AG08396 (cell line): ENCODE measurements around the gene ITPK1.

Experiments used
- DNase-seq: peaks from one replicate; pipeline ENCODE4 v3.0.0; 2012; ENCODE audit warnings: low spot score, mixed read lengths

Gene ITPK1

DNA sequence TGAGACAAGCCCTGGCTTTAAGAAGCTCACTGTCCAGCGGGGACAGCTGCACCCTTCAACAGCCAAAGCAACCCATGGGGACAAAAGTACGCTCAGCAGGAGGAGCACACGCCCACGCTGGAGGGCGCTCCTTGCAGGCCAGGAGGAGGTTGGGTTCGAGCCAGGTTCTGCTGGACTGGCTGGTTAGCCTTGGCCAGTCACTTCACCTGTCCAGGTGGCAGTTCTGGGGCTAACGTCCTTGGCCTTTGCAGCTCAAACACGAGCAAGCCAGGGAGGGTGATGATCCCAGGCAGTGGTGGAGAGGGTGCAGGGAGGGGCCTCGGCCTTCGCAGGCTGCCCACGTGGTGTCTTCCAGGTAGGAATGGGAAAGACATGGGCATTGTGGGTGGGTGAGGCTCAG, 179.6 kb downstream of the ITPK1 start:
- no peak for DNase-seq

DNA sequence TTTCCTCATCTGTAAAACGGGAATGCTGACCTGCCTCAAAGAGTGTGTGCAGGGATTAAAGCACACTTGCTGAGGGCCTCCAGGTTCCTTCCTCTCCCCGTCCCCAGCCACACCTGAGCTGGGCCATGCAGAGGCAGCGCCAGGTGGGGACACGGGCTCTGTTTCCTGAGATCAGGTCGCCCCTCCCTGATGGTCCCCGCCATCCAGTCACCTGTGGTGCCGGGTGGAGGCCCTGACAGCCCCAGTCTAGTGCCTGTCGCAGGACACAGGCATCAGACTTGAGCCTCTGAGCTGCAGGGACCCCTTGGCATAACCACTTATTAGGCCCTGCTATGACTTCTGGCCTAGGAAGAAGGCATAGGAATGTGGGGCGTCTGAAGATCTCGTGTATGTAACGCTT, 180.3 kb downstream of the ITPK1 start:
- DNase-seq: no peak

DNA sequence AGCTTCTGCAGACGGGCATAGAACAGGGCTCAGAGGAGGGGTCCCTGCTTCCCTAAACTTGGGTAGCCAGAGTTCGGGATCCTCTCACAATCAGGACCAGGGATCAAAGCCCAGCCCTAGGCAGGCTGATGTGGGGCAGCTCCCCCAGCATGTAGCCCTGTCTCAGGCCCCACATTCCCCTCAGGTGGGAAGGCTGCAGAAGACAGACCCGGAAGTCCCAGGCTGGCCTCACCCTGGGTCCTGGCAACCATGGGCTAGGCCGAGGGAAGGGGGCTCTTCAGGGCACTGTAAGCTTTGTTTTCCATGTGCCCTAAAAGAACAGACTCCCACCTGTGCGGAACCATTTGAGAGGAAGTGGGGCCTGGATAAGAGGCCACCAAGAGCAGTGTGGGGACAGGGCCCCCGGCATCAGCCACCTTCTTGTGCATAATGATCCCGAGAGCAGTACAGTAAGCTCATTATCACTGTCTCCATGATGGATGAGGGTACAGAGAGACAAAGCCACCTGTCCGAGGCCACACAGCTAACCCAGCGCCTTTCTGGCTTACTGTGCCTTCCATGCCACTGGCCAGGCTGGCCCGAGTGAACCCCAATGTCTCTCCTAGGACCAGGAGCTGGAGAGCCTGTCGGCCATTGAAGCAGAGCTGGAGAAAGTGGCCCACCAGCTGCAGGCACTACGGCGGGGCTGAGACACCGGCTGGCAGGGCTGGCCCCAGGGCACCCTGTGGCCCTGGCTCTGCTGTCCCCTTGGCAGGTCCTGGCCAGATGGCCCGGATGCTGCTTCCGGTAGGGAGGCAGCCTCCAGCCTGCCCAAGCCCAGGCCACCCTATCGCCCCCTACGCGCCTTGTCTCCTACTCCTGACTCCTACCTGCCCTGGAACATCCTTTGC, 181.3 kb downstream of the ITPK1 start:
- no peak for DNase-seq

DNA sequence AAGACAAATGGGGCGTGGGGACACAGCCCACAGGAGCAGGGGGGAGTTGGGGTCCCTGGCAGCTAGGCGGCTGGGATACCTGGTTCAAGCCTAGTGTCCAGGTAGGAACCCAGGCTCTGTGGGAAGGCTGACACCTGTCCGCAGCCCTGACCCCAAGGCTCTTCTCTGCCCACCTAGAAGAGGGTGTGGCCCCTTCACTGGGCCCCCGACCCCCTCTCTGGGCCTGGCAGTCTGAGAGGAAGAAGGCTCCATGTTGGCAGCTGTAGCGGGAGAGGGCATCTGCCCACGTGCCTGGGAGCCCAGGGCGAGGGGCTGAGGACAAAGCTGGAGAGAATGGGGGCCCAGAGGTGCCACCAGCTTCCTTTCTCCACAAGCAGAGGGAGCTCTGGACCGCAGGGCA, 182.2 kb downstream of the ITPK1 start:
- DNase-seq: no peak

DNA sequence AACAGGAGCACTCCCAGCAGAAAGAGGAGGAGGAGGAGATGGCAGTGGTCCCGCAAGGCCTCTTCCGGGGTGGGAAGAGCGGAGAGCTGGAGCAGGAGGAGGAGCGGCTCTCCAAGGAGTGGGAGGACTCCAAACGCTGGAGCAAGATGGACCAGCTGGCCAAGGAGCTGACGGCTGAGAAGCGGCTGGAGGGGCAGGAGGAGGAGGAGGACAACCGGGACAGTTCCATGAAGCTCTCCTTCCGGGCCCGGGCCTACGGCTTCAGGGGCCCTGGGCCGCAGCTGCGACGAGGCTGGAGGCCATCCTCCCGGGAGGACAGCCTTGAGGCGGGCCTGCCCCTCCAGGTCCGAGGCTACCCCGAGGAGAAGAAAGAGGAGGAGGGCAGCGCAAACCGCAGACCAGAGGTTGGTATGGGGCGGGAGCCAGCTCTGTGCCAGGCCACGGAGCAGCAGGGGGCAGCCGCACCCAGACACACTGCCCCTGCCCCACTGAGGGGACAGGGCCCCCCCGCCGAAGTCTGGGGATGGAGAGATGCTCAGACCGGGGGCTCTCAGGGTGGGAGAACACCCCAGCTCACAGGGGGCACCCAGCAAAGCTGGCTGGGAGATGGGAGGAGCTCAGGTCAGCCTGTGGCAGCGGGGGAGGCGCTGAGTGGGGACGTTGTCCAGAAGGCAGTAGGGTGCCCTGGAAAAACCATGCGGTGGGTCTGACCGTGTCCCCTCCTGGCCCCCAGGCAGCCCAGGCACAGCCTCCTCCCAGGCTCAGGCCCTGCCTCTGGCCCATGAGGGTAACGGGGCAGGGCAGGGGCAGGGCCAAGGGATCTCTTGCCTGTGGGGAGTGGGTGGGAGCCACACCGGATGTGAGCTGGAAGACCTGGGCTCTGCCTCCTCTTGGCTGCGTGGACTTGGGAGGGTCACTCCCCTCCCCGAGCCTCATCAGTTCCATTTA, 183.0 kb downstream of the ITPK1 start:
- DNase-seq: no peak

DNA sequence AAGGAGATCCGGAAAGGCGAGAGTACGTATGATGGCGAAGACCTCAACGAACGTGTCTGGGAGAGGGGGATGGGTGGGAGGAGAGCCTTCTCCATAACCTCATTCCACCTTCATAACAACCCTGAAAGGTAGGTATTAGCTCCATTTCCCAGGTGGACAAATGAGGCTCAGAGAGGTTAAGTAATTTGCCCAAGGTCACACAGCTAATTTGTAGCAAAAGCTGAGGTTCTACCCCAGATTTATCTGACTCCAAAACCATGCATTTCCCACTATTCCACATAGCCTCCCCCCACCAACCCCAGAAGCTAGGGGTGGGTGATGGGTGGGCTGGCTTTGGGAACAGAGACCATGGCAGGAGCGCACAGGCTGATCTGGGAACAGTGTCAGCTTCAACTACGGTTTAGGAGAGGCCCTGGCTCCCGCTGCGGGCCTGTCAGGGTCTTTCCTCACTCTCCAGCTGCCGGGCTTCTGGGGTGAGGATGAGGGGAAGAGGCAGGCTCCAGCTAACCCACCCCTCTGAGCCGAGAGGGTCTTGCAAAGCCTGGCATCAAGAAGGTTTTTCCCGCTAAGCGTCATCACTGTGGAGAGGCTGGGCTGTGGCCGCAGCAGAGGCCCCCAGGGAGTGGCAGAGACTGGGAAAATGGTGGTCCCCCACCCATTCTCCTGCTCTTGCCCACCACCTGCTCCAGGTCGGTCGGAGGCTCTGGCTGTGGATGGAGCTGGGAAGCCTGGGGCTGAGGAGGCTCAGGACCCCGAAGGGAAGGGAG, 183.9 kb downstream of the ITPK1 start:
- DNase-seq: no peak

DNA sequence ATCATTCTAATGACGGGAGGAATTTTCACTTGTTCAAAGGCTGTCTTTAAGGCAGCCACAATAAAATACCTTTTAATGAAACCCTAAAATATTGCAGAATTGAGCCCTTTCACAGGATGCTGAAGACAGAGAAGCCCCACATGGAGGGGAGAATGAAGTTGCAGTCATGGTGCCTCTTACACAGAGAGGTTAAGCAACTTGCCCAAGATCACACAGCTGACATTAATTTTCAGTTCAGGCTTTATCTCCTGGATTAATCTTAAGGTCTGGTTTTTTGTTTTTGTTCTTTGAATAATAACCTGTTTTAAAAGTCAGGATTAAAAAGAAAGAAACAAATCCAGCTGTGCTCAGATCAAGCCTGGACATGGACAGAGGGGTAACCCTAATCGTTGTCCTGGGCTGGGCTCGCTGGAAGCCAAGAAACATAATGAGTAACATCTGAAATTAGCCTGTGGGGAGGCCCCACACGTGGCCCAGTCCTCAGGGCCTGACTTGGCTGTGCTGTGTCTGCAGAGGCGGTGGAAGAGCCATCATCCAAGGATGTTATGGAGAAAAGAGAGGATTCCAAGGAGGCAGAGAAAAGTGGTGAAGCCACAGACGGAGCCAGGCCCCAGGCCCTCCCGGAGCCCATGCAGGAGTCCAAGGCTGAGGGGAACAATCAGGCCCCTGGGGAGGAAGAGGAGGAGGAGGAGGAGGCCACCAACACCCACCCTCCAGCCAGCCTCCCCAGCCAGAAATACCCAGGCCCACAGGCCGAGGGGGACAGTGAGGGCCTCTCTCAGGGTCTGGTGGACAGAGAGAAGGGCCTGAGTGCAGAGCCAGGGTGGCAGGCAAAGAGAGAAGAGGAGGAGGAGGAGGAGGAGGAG, 184.8 kb downstream of the ITPK1 start:
- peak; percentile 44 for DNase-seq

DNA sequence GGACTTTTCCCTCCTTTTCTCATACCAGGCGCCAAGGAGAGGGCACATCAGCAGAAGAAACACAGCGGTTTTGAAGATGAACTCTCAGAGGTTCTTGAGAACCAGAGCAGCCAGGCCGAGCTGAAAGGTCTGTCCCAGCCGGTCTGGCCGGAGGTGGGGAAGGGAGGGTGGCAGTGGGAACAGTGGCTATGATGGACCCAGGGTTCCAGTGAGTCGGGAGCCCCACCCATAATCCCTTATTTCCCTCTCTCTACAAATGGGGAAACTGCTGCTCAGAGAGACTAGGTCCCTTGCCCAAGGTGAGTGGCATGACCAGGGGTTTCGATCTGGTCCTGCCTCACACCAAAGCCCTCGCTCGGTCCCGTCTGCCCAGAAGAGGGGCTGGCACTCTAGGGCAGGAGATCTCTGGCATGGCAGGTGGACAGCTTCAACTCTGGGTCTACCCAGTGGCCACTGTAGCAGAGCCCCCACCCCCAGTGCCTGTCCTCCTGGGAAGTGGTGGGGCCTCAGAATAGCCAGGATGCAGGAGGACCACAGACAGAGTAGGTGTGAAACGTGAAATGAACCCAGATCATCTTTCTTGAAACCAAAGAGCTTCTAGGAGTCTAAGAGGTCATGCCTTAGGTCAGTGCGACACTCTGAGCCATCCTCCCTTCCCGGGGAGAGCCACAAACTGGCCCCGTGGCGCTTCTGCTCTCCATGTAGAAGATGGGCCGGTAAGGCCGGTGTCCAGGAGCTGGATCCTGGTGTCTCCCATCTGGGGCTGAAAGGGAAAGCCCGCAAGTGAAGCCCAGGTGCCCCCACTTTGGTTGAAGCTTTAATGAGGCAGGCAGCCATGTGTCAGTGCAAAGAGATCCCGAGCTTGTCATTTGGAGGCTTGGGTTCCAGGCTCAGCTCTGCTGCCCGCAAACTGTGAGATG, 185.8 kb downstream of the ITPK1 start:
- DNase-seq: no peak

DNA sequence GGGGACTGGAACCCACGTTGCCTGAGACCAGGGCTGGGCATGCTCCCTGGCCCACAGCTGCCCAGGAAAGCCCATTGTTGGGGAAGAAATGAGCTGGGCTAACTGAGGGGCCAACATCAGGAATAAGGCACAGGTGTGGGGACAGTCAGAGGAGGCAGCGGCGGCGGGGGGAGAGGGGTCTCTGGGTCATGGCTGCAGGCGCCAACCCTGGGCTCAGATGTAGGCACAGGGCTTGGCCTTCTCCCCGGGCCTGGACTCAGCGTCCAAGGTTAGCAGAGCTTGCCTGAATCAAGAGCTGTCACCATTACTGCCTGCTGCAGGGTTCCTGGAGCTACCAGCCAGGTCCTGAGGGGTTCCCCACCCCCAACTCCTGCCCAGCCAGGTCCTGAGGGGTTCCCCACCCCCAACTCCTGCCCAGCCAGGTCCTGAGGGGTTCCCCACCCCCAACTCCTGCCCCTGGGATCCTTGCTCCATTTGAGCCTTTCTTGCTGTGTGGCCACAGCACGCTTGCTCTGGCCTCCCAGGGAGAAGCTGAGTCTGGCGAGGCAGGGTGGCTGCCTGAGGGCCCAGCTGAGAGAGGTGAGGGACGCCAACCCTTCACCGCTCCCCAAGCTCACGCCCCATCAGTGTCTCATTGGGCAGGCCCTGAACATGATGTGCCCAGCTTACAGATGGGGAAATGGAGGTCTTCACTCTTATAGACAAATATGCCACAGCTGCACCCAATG, 186.6 kb downstream of the ITPK1 start:
- no peak for DNase-seq

DNA sequence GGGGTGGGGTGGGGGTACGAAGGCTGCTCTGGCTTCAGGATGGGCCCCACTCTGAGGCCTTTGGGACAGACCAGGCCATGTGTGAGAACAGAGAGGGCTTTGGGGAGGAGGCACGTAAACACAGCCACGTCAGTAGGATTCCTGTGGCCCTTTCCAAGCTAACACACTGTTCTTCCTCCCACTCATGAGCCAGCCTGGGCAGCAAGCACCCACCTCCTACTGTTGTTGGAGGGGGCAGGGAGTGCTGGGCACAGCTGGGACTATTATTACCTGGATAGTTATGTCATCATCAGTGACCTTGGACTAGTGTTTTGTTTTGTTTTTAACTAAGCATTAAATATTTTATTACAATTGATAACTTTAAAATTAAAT, 187.5 kb downstream of the ITPK1 start:
- no peak for DNase-seq

DNA sequence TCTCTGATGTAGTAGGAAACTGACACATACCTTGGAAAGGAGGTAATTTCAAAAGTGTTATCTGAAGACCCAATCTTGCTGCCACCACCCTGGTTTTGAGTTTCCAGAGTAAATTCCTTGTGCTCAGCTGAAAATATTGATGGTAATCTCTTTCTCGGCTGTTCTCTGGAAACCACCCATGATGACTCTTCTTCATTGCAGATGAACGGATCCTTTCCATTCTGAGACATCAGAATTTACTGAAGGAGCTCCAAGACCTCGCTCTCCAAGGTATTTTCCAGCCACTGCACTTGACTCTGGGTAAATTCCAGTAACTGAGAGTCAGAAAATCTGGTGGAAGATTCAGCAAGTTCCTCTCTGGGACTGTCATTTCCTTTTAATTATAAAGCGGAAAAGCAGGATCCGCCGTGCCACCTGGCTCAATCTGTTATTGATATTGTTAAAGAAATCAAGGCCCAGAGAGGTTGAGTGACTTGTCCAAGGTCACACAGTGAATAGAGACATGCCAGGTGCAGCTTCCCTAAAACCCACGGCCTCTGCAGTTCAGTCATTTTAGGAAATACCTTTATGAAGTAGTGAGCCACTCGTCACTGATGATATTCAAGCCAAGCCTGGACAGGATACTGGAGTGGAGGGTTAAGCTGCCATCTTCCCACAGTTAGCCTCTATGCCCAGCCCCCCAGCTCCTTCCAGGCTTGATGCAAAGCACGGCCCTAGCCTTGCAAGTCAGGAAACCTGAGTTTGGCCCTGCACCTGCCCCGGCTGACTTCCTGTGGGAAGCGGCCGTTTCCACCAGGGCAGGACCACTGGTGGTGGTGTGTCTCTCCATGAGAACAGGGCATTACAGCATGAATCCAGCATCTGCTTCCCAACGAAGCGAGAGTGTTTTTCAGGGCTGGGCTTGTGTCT, 188.1 kb downstream of the ITPK1 start:
- no peak for DNase-seq

DNA sequence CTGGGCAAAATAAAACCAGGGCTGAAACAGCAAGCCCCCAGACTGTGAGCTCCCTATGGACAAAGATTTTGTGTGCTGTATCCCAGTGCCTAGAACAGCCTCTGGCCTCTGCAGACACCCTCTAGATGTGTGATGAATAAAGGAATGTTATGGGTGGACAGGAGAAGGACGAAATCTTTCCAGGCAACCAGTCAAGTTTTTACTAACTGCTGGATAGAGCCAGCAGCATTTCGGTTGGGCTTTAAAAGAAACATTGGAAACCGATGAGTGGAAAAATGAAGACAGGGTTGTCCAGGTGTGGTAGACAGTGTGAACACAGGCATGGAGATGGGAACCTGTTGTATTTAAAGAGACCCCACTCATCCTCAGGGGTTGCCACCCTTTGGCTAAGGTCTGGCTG, 188.8 kb downstream of the ITPK1 start:
- DNase-seq: no peak

DNA sequence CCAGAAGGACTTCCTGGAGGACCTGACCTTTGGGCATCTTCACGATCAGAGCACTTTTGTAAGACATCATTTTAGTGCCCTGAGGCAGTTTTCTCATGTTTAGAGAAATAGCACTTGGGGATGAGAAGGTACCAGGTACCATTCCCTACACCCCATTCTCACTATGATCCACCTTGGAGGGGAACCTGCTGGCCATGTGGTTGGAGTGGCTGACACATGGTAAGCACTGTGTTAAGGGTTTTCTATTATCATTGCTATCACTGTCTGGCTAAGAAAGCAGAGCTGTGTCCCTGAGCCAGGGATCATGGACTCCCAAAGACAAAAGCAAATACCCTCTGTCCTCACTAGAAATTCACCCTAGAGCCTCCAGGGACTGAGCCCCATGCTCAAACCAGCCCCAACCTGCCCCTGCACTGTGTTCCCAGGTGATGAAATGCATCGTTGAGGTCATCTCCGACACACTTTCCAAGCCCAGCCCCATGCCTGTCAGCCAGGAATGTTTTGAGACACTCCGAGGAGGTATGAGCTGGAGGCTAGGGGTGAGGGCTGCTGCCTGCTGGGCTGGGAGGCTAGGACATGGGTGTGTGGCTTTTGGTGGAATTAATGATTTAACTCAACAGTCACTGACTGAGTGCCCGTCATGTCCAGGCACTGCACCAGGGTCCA, 189.4 kb downstream of the ITPK1 start:
- DNase-seq: no peak

DNA sequence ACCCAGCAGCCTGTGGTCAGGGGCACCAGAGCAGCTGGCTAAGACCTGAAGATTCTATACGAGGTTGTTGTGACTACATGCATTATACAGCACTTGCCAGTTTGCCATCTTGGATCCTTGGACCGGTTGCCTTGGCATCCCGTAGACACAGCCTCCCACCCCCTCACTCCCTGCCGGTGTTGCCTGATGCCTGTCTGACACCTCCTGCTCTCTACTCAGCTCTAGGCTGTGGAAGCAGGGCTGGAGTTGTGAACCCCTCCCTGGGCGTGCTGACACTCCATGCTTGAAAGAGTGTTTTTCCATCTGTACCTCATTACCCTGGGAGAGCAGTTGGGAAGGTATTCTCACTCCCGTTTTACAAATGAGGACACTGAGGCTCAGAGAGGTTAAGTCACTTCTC, 190.3 kb downstream of the ITPK1 start:
- no peak for DNase-seq

DNA sequence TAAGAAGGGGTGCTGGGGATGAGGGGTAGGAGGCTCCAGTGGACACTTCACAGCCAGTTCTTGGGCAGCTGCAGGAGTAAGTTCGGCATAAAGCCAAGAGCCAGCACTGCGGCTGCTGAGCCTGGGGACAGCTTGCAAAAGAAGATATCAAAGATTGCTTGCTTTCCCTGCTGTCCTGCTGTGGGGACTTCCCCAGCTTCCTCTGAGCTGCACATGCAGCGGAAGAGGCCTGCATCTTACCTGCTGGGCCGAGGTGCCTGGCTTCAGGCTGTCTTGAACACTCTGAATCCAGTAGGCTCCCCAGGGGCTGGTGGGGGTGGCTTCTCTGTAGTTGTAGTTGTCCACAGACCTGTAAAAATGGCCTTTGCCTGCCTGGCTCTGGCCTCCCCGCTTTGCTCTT, 191.5 kb downstream of the ITPK1 start:
- DNase-seq: no peak

DNA sequence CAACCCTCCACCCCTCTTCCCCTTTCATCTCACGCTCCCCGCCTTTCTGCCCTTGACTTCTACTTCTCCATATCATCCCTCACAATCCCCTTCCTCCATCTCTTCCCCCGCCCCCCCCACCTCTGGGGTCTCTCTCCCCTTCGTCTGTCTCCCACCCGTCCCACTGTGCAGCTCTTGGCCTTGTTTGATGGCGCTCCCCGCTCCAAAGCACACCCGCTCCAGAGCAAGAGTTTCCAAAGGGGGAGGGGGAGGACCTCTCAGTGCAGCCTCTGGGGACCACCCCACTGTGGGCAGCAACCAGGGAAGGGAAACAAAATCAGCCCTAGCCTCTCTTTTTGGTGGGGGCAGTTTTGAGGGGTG, 192.0 kb downstream of the ITPK1 start:
- DNase-seq: no peak

DNA sequence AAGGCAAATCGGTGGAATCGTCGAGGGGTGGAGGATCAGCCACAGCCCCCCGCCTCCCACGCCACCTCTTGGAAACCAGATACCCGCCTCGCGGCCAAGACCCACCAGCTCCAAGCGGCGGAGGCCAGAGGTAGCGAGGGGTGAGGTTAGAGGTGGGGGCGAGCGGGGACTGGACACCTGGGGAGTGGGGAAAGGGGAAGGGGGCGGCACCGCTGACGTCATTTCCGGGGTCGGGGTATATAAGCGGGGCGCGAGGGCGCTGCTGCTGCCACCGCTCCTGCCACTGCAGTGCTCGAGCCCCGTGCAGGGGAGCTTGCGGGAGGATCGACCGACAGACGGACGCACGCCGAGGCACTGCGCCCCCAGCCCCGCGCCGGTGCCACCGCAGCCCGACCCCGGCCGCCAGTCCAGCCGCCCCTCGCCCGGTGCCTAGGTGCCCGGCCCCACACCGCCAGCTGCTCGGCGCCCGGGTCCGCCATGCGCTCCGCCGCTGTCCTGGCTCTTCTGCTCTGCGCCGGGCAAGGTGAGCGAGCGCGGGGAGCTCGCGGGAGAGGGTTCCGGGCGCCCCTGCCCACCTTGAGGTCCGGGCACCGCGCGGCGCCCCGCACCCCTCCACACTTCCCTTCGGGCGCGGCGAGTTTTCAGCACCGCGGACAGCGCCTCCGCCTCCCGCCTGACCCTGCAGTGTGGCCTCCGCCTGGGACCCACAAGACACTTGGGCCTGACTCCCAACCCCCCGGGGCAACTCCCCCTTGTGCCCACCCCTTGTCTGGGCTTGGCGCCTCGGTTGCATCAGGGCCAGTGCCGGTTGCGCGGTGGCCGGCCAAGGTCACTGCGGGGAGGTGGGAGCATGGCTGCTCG, 192.6 kb downstream of the ITPK1 start, which contains the start of gene CHGA:
Gene CHGA, plus strand, starts transcription at position 268 of the 861 bp plus-strand sequence. Its CDS starts 210 bp downstream, at position 478.
- peak; percentile 73 for DNase-seq
